GM18498 (cell line): Measurements from ENCODE around the gene KCTD1.

ENCODE experiments used
- ATAC-seq: cut with Tn5 transposase; IDR thresholded peaks from one replicate; pipeline ENCODE4 v1.9.1; 2021; ENCODE audit warnings: mild to moderate bottlenecking, moderate library complexity; ENCODE audit not compliant: unreplicated experiment

The KCTD1 gene

DNA sequence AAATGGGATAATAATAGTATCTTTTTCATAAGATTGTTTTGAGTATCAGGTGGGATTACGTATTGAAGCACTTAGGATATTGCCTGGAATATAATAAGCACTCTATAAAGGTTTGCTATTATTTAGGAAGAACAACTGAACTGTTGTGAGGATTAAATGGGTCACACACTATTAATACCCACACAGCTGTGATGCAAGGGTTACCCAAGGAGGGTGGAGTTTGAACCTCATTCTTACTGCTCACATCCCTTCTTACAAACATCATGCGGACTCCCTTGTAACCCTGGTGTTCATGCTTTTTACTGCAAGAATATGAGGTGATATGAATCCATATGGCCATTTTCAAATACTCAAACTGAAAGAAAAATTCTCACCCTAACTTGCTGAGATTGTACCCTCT, 113.5 kb downstream of the KCTD1 start:
- ATAC-seq: no peak

DNA sequence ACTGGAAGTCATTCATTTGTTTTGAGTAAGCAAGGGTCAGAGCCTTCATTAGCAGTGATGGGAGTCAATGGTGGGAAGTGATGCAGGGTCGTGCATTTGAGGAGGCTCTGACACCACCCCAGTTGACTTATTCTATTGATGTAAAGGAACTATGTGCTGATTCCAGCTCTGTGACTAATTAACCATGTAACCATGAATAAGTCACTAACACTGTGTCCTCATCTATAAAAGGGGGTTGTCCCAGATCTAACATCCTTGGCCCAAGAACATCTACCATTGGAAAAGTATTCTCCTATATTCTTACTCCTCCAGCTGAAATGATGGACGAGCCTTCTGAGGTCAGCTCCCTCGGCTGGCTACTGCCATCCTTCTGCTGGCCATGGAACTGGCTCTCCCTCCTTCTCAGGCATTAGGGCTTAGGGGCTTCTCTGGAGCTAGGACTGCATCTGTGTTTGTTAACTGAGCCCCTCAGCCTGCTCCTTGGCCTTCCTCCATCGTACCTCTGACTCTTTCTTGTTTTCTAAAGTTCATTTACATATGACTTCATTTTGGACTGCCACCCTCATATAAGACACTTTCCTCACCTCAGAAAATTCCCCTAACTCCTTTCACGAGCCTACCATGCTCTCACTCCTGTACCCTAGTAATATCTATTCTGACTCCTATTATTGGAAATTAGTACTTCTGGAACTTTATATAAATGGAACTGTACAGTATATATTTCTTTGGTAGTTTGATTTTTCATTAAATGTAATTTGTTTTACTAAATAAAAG, 115.5 kb downstream of the KCTD1 start:
- peak; percentile 56 for ATAC-seq

DNA sequence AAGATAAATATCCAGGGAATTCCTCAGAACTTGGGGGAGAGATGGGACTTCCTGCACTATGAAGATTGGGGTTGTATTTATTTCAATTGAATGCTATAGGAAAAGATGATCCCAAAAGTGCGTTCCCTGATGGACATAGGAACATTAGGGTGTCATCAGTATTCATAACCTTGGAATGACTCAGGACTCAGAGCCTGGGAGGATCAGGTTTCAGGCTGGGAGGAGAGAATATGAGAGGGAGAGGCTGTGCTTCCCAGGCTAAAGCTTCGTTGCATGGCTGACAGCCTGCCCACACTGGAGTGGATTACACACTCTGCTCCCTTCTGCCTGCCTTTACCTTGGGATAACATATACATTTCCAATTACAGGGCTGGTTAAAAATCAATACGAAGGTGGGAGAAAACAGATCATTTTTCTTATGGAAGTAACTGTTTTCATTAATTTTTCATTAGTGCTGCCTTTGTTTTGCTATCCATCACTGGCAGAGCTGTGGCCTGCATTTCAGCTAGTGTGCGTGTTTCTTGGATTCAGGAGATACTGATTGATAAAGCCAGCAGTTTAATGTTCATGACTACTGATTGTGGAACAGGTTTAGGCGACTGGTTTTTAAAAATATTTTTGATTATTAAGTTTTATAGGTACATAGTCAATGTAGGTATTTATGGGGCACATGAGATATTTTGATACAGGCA, 118.7 kb downstream of the KCTD1 start:
- no peak for ATAC-seq

DNA sequence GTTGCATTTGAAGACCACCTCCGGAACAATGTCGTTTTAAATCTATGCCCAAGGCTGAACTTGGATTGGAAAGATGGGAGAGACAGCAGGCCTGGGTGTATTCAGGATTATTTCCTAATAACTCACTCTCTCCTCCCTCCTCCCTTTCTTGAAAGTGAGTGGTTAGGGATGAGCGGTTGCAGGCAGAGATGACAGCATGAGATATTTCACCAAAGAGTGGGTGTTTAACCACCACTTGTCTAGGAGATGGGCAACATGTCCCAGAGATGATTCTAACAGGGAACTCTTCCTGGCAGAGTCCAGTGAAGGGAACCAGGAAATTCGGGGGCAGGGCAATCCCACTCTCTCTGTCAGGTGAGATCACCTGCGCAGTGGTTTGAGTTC, 123.2 kb downstream of the KCTD1 start:
- ATAC-seq: no peak

DNA sequence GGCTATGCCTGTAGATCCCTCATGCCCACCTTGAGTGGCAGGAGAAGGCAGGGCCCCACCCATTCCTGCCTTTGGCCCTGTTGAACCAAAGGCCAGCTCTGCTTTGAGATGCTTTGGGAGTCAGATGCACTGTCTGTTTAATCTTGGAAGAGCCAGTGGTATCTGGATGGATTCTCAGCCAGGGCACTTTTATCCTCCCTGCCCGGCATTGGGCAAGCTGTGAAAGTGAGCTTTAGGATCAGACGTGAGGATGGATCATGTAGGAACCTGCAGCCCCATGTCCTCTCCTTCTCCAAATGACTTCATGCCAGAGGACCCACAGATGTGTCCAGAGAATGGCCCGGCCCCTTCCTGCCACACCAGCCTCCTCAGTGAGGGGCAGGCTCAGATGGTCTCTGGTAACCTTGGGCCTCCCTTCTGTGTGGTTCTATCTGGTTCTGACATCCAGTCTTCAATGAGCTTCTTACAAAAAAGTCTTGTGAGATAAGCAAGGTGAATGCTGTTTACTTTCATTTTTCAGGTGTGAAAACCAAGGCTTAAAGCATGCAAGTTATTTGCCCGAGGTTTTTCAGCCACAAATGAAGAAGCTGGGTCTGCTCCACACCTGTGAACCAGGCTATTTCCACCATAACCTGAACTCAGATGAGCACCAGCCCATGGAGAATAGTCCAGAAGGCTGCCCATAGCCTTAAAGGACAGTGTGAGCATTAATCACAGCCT, 123.8 kb downstream of the KCTD1 start:
- ATAC-seq: peak; percentile 41

DNA sequence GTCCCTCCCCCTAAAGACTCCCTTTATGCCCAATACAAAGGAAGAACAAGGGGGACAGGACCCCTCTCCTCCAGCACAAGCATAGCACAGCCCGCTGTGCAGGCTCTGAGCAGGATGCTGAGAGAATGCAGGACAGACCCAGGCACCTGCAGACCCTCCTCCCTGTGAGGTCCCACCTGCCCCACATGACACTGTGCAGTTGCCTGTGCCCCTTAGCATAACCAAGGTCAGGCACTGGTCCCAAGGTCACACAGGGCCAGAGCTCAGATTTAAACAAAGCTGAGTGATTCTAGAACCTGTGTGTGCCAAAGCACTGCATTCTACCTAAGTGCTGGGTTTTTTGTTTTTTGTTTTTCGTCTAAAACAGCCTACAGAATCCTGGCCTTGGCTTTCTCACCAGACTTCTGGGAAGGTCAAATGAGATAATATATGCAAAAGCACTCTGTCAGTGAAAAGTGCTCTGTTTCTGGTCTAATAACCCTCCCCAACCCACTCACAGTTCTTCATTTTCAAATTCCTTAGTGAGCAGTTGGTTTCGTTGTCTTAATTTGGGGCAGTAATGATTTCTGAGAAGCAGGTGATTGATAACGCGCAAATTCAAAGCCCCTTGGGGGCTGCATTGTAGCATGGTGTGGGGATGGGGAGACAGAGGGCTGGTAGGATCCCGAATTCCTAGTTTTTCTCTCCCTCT, 125.7 kb downstream of the KCTD1 start:
- peak; percentile 79 for ATAC-seq

DNA sequence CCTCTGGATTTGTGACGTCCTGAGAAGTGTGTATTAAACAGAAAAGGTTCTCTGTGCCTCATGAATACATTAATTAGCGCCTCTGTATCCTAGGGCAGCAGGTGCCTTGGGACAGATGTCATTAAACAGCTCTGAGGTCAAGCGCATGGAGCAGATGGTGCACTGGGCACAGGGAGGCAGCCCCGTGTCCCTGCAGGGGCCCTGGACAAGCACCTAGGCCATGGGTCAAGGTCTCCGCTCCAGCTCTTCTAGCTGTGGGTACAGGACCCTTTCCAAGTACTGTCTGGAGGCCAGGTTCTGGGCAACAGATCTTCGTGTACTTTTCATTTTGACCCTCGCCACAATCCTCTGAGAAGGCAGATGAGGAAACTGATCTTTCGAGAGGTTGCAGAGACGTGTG, 126.4 kb downstream of the KCTD1 start:
- no peak for ATAC-seq

DNA sequence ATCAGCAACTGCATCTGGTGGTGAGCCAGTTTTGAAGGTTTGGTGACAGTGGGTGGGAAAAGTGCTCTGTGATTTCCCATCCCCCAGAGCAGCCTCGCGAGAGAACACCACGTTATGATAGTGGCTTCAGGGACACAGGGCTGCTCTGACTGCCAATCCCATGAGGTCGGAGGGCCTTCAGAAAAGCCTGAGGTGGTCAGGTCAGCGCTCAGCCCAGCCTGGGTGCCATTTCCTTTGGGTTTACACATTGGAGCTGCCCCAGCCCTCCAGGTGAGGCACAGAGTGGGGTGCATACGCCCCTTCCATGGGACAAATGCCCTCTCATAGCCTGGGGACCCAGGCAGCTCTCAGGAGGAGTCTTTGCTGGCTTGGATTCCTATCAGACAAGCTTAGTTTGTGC, 126.8 kb downstream of the KCTD1 start:
- ATAC-seq: no peak

DNA sequence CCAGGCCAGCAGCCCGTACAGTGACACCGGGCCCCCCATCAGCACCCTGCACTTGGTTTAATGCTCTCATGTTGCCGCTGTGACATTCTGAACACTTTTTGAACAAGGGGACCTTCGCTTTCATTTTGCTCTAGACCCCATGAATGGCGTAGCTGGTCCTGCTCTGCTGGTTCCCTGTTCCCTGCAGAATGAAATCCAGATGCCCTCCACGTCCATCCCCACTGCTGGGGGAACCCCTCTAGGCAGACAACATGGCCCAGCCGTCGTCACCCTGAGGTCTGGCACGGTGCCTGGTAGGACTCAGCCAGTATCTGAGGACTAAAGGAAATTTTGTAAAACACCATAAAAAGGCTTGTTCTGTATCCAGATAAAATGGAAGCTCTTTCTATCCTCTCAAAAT, 128.6 kb downstream of the KCTD1 start:
- no peak for ATAC-seq

DNA sequence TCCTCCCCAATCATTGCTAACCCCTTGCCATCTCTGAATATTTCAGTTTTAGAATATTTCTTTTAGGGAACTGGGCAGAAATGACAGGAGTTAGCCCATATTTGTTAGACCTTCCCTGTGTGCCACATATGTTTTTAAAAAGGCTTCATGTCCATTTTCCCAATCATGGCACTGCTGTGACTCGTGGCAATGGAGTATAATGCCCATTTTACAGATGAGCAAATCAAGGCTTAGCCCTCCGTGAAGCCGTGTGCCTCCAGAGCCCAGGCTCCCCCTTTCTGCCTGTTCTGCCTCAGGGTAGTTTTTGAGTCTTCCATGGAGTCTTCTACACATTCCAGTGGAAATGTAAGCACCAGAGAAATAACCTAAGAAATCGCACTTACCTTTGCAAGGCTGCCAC, 130.1 kb downstream of the KCTD1 start:
- no peak for ATAC-seq

DNA sequence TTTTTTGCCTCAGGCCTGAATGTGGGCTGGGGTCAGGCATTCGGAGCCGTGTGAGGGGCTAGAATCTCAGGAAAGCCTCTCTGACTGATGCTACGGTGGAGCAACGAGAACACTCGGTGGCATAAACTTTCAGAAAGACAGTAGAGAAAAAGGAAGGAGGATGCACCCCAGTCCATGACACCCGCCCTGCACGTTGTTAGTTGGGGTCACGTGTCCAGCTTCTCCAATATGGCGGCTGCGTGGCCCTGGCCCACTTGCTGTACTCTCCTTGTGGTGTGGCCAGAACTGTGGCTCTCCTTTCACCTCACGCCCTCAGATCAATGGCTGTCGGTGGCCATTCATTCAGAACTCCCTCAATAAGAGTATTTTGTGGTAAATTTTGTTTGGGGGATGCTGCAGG, 131.2 kb downstream of the KCTD1 start:
- no peak for ATAC-seq

DNA sequence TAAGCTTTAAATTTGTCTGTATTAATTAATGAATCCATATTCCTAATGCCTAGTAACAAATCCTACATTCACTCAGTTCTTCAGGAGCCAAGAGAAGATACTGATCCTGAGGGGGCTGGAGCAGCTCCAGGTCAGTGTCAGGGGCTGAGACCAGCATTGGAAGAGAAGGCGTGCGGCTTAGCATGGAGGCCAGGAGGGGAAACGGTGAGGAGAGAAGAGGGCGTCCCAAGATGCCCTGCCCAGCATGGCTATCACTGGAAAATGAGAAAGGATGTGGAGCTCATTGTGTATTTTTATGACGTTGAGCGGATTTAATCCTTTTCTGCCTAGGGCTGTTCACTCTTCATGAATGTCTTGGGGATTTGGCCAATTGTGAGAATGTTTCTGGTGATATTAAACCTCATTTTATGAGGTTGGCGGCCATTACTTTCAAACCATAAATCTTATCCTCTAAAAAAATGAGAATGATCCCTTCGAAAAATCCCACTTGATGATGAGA, 131.7 kb downstream of the KCTD1 start:
- ATAC-seq: no peak

DNA sequence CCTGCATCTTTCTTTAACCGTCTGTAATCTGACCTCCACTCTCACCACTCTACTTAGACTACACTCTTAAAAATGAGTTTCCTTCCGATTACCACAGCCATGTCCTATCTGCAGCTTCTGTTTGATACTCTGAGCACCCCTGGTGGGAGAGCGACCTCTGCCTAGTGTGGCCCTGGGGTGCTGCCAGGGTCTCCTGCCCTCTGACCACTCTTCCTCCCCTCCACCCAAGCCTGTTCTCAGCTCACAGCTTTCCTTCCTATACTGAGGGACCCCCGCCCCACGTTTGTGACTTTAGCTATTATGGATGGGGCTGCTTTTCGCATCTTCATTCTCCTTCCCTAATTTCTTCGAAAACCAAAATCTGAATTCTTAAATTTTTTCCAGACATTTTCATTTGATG, 132.7 kb downstream of the KCTD1 start:
- no peak for ATAC-seq

DNA sequence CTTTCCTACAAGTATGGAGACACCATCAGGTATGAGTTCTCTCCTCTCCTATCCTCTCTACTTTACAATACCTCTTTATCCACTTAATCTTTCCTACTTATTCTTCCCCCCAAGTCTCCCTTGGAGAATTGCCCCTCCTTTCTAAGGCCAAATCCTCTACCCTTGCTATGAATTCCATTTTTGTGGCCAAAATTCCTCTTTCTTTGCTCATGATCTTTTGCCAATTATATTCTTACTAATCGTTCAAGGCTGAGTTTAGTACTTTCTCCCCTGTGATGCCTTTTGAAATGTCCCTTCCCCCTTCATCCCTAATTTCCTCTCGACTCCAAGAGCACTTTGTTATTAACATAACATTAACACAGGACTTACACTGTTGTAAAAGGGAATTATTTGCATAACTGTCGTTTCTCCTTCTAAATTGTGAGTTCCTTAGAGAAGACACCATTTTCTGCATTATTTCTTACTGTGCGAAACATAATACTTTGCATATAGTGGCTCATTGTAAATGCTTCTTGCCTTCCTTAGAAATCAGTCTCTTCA, 133.4 kb downstream of the KCTD1 start:
- ATAC-seq: no peak

DNA sequence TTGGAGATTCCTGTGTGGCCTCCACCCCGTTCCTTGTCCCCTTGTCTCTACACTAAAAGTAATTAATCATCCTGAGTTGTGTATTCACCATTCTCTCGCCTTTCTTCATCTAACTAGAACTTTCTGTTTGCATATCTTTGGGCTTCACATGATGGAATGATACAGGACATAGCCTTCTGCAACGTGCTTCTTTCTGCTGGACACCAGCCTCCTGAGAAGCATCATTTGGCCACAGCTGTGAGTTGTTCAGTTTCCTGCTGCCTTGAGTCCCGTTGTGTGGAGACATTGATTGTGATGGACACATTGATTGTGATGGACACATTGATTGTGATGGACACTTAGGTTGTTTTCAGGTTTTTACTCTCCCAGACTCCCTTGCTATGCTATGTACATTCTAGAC, 139.3 kb downstream of the KCTD1 start:
- ATAC-seq: no peak

DNA sequence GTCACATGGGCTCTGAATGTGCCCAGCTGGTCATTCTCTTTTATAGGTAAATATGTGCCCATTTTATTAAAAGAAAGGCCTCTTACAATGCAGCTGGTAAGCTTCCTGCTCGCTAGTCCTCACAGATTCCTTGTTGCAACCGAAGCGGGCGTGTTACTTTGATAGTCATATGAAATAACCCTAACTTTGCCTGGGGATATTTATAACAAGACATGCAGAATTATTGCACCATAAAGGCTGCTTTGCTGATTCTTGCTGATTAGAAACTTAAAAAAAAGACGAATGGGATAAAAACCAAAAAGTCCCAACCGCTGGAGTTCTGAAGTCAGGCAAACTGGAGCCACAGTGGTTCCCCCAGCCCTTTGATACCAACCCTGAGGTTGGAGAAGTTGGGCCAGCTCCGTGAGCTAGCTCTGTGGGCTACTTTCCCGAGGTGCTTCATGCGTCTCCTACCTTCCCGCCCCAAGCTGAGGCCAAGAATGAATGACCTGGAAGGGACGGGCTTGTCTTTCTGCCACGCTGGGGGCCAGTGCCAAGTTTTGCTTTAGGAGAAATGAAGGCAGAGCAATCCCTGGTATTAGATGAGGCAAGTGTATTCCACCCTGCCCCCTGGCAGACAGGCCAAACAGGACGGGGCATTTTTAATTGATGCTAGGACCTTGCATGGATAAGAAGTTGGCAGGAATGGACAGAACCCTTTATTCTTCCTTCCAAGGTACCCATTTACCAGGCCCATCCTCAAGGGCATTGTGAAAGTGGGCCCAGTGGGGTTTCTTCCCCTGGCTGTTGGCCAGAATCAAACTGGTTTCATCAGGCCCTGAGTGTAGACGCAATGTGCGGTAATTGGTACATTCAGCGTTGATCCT, 140.4 kb downstream of the KCTD1 start:
- ATAC-seq: no peak

DNA sequence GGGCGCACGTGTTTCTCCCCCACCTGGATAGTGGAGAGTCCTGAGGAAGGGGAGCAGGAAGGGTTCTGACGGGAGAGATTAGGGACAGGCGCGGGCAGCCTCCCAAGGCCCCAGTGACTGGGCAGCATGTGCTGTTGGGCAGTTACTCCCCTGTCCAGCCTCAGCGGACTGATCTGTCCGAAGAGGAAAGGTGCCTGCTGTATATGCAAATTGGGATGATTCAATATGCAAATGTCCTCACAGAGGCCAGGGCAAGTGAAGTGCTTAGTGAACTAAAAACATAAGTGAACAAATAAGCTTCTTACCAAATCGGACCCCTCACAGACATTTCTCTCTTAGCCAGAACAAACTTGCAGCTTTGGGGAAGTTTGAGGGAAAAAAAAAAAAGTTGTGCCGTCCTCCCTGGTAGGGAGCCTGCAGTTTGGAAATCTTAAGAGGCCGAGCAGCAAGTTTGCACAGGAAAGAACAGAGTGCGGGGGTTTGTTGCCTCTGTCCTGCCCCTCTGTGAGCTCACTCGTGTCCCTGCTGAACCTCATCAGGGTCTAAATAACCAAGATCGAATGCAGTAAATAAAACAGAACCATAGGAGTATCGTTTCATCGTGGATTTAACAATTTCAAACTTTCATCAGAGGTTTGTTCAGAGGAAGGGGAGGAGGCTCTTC, 141.4 kb downstream of the KCTD1 start:
- ATAC-seq: no peak

DNA sequence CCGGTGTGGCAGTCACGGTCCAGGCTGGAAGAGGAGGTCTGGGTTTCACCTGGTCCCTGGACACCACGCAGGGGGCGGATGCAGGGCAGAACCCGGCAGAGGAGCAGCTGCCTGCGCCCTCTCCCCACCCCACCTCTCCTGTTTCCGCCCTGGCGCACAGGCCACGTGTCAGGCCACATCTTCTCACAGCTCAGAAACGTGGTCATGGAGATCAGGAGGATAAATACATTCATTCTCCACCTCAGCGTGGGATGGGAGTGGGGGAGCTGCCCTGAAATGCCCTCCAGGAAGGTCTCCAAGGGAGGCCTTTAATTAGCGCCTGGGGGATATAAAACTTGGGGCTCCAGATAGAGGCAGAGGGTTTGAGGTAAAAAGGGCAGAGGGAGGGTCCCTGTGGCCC, 142.0 kb downstream of the KCTD1 start:
- no peak for ATAC-seq

DNA sequence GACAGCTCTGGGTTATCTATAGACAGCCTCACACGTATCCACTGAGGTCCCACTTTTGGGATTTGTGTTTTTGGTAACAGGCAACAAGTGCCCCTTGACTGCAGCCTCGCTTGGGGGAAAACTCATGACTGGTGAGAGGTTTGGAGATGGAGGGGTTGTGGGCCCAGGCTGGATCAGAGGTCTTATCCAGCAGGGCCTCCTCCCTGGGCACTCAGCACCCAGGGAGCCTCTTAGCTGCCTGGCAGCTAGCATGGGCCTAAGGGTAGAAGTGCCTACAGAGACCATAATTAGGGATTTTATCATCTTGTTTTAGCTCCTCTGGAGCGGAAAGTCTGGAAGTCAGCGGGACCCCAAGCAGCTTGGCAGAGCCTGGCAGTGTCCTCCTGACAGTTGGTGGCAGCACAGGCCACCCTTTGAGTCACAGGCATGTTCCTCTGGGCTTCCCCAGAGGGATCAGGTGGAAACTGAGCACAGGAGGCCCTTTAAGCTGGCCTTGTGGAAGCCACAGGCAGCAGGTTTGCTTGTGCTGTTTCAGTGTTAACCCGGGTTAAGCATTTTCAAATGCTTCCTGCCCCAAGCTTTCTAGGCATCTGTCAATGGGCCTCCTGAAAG, 143.1 kb downstream of the KCTD1 start:
- ATAC-seq: peak; percentile 92
